HG02943 (cell line): ENCODE data around the gene CCDC87.
"Not testable (repeated sequence)": the region's sequence is repeated elsewhere in the genome, so short reads cannot be mapped to it uniquely, and the experiment has no call there.

Experiments
- ATAC-seq: cut with Tn5 transposase; IDR thresholded peaks from one replicate; pipeline ENCODE4 v1.9.1; 2021; ENCODE audit warnings: mild to moderate bottlenecking, low read depth, moderate library complexity; ENCODE audit not compliant: unreplicated experiment

The CCDC87 gene

GRCh38 chr11:66592457-66593302 lies at the start of gene CCDC87, which contains the start of gene CCS:
Gene CCDC87, minus strand, starts transcription at chr11:66593063. Its CDS starts 48 bp downstream, at chr11:66593015.
Gene CCS, plus strand, starts transcription at chr11:66593185. Its CDS starts 77 bp downstream, at chr11:66593262.
- ATAC-seq = peak; percentile 84

- no peak for ATAC-seq
Measured at GRCh38 chr11:66641834-66642233, 49.0 kb upstream of the CCDC87 start.

GRCh38 chr11:66639814-66640340 lies 47.0 kb upstream of the CCDC87 start:
- ATAC-seq = not testable (repeated sequence)

- ATAC-seq = no peak
Measured at GRCh38 chr11:66639066-66639813, 46.4 kb upstream of the CCDC87 start.

GRCh38 chr11:66638177-66639065 lies 45.6 kb upstream of the CCDC87 start, which contains the start of gene RBM4:
Gene RBM4, plus strand, starts transcription at chr11:66638703. Its CDS starts 1,009 bp downstream, at chr11:66639712.
- peak; percentile 95 for ATAC-seq

- ATAC-seq = peak; percentile 3
Measured at GRCh38 chr11:66637557-66638176, 44.8 kb upstream of the CCDC87 start.

- no peak for ATAC-seq
Measured at GRCh38 chr11:66636411-66636810, 43.5 kb upstream of the CCDC87 start.

- no peak for ATAC-seq
Measured at GRCh38 chr11:66632952-66633351, 40.1 kb upstream of the CCDC87 start.

GRCh38 chr11:66631883-66632282 lies 39.0 kb upstream of the CCDC87 start:
- no peak for ATAC-seq

- ATAC-seq = no peak
Measured at GRCh38 chr11:66629356-66629755, 36.5 kb upstream of the CCDC87 start.

GRCh38 chr11:66628061-66628603 lies 35.3 kb upstream of the CCDC87 start:
- no peak for ATAC-seq

- no peak for ATAC-seq
Measured at GRCh38 chr11:66626926-66627325, 34.1 kb upstream of the CCDC87 start.

- ATAC-seq = no peak
Measured at GRCh38 chr11:66626382-66626781, 33.5 kb upstream of the CCDC87 start.

GRCh38 chr11:66625752-66626149 lies 32.9 kb upstream of the CCDC87 start:
- ATAC-seq = no peak

- no peak for ATAC-seq
Measured at GRCh38 chr11:66625041-66625751, 32.3 kb upstream of the CCDC87 start.

- no peak for ATAC-seq
Measured at GRCh38 chr11:66624450-66624849, 31.6 kb upstream of the CCDC87 start.

- ATAC-seq = no peak
Measured at GRCh38 chr11:66619080-66619554, 26.3 kb upstream of the CCDC87 start.

- peak; percentile 10 for ATAC-seq
Measured at GRCh38 chr11:66617155-66617834, 24.4 kb upstream of the CCDC87 start.
